CD4-positive, CD25-positive, alpha-beta regulatory T cell (primary cell): ENCODE measurements around the gene UBE2V1. TPM values are rescaled to one million over a fixed set of nuclear protein-coding genes. Genes with fewer than 3 reads are reported as not detected.

ENCODE experiments used
- ATAC-seq, 2 donors: fragments of 150-1000 bp; cut with Tn5 transposase; one replicate each; pipeline ENCODE4 v1.10.0; 2021; ENCODE audit warnings: low read depth in 2 of 2, moderate number of reproducible peaks in 2 of 2, moderate library complexity in 1 of 2
- DNase-seq, 3 donors: peaks; one replicate each; pipeline versions ENCODE4 v3.0.0 to v3.0.0-alpha.2; 2012 to 2022; ENCODE audit warnings: mixed read lengths in 1 of 3
- H3K27ac ChIP-seq: one replicate; pipeline ENCODE4 v1.7.0; 2013; ENCODE audit warnings: mild to moderate bottlenecking, low read length; ENCODE audit not compliant: insufficient read depth, poor library complexity, severe bottlenecking
- H3K27me3 ChIP-seq: one replicate; pipeline ENCODE4 v1.7.0; 2013; ENCODE audit warnings: low read length; ENCODE audit not compliant: control insufficient read depth, insufficient read depth
- H3K36me3 ChIP-seq: one replicate; pipeline ENCODE4 v1.7.0; 2013; ENCODE audit warnings: mild to moderate bottlenecking, low read length, moderate library complexity; ENCODE audit not compliant: control insufficient read depth, insufficient read depth
- H3K4me1 ChIP-seq: 2 replicates; pipeline ENCODE4 v1.7.0; 2013; ENCODE audit warnings: mild to moderate bottlenecking, low read length; ENCODE audit not compliant: insufficient read depth, control insufficient read depth, poor library complexity, severe bottlenecking
- H3K4me3 ChIP-seq: one replicate; pipeline ENCODE4 v1.7.0; 2013; ENCODE audit warnings: low read depth, mild to moderate bottlenecking, low read length, moderate library complexity
- H3K9me3 ChIP-seq, 2 experiments: 1 replicate in 1 of 2; 2 replicates in 1 of 2; pipeline ENCODE4 v1.7.0; 2013; ENCODE audit warnings: low read length in 2 of 2, mild to moderate bottlenecking in 1 of 2, moderate library complexity in 1 of 2; ENCODE audit not compliant: control insufficient read depth in 2 of 2
- H3K27ac Mint-ChIP-seq, 3 donors: one replicate each; pipeline ENCODE4 v1.8.0; 2020 to 2022; ENCODE audit warnings: mild to moderate bottlenecking in 3 of 3, mixed read lengths in 3 of 3, moderate library complexity in 2 of 3
- H3K27me3 Mint-ChIP-seq: one replicate; pipeline ENCODE4 v1.8.0; 2022; ENCODE audit warnings: mild to moderate bottlenecking, mixed read lengths
- H3K36me3 Mint-ChIP-seq: one replicate; pipeline ENCODE4 v1.8.0; 2020; ENCODE audit warnings: mixed read lengths
- H3K4me1 Mint-ChIP-seq, 4 donors: one replicate each; pipeline ENCODE4 v1.8.0; 2020 to 2022; ENCODE audit warnings: mixed read lengths in 4 of 4, mild to moderate bottlenecking in 1 of 4
- H3K4me3 Mint-ChIP-seq, 4 donors: one replicate each; pipeline ENCODE4 v1.8.0; 2020 to 2022; ENCODE audit warnings: mild to moderate bottlenecking in 4 of 4, mixed read lengths in 4 of 4, moderate library complexity in 3 of 4
- H3K9me3 Mint-ChIP-seq, 7 donors: one replicate each; pipeline ENCODE4 v1.8.0; 2020 to 2022; ENCODE audit warnings: mixed read lengths in 7 of 7, mild to moderate bottlenecking in 3 of 7, moderate library complexity in 2 of 7
- polyA plus RNA-seq, 4 donors: library from polyadenylated mRNA; unstranded; fragments of 300-500 nt; fragmentation: Illumina TruSeq; gene quantifications; one replicate each; pipeline ENCODE4 v1.2.3, GENCODE V29; 2021
- total RNA-seq: library from RNA; stranded (reverse); gene quantifications from one replicate; pipeline ENCODE4 v1.2.3, GENCODE V29; 2022

Gene UBE2V1
- total and polyA plus RNA-seq, 5 donors from 2014 or later = 115 to 130 (median 124) TPM

DNA sequence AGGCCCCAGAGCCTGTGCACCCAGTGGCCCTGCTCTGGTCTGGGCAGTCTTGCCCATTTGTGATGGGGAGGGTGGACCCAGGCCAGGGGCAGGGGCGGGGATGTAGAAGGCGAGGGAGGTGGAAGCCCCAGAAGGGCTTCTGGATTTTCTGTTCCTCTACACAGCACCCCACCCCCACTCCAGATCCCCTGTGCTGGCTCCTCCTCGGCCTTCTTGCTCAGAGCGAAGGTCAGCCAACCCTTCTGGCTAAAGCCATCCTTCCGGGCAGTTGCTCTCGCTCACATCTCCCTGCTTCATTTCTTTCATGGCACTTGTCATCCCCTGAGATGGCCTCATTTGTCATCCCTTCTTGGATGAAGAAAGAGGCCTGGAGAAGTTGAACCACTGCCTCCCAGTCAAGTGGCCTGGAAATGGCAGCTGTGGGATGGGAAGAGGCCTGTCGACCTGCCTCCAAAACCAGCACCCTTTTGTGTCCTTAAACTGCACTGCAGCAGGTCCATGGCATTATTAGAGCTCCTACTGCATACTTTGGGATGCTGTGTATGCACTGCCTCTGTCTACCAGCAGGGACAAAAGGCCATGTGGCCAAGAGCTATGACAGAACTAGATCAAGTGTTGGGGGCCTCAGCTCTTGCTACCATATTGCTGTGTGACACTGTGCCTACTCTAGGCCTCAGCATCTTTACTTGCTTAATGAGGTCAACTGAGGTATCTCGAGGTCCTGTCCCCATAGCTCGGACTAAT is 20.7 kb upstream of the UBE2V1 start:
- H3K36me3 ChIP-seq = peaks cover 58% of the 10 kb centered on the region
- ATAC-seq (no peak), DNase-seq (no peak)
- H3K27ac ChIP-seq = no peak overlapping the region
- no peaks in the 10 kb centered on the region for H3K27me3 Mint-ChIP-seq
- H3K9me3 Mint-ChIP-seq = no peaks in the 10 kb centered on the region
- H3K27ac Mint-ChIP-seq = peak overlapping the region in 1 of 3 donors; percentile 86
- H3K4me1 Mint-ChIP-seq = peaks cover 0 to 17% (median 9%) of the 10 kb centered on the region in 4 donors
- H3K4me3 Mint-ChIP-seq = no peak overlapping the region
- H3K4me3 ChIP-seq = no peak overlapping the region
- no peaks in the 10 kb centered on the region for H3K27me3 ChIP-seq
- peaks cover 24% of the 10 kb centered on the region for H3K36me3 Mint-ChIP-seq
- H3K4me1 ChIP-seq = peaks cover 3% of the 10 kb centered on the region
- H3K9me3 ChIP-seq = no peaks in the 10 kb centered on the region

DNA sequence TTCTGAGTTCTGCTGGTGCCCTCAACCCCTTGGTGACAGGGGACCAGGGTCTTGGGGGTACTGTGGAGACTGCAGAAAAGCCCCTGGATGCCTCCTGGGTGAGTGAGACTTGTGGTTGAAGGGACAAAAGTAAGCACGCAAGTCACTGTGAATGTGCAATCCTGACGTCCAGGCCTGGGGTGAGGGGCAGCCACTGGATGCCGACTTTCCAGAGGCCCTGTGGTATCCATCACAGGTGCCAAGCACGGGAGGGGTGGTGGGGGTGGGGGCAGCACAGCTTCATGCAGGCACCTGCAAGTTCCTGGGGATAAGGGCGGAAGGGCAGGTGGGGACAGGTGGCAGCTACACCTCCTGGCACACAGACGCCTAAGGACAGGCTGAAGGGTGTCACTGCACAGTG is 20.1 kb upstream of the UBE2V1 start:
- H3K9me3 ChIP-seq = no peaks in the 10 kb centered on the region
- no peak overlapping the region for H3K4me3 ChIP-seq
- H3K4me1 ChIP-seq = no peaks in the 10 kb centered on the region
- Mint-ChIP-seq H3K4me1 (peaks cover 0 to 16% (median 8%) of the 10 kb centered on the region in 4 donors), H3K27ac (no peak overlapping the region), H3K36me3 (peaks cover 29% of the 10 kb centered on the region), H3K9me3 (no peaks in the 10 kb centered on the region), H3K27me3 (no peaks in the 10 kb centered on the region), H3K4me3 (no peak overlapping the region)
- DNase-seq (no peak), ATAC-seq (no peak)
- peaks cover 60% of the 10 kb centered on the region for H3K36me3 ChIP-seq
- no peak overlapping the region for H3K27ac ChIP-seq
- no peaks in the 10 kb centered on the region for H3K27me3 ChIP-seq

DNA sequence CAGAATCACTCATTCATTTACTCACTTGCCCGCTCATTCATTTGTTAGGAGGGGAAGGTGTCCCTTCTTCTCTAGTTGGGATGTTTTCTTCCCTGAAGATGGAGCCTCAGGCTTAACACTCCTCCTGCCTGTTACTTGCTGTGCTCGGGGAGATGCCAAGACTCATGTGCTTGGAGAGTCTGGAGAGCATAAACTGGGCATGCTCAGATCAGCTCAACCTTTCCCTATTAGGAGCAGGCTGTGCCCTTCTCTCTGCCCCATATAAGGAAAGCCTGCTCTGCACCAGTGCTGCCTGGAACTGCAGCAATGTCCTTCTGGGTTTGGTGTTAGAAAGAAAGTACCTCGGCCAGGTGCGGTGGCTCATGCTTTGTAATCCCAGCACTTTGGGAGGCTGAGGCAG is 18.0 kb upstream of the UBE2V1 start:
- no peaks in the 10 kb centered on the region for H3K4me1 ChIP-seq
- Mint-ChIP-seq H3K27ac (peak overlapping the region in 2 of 3 donors; percentile 34 to 68), H3K9me3 (no peaks in the 10 kb centered on the region), H3K4me1 (peaks cover 0 to 10% (median 3%) of the 10 kb centered on the region in 4 donors), H3K27me3 (no peaks in the 10 kb centered on the region), H3K36me3 (peaks cover 42% of the 10 kb centered on the region), H3K4me3 (no peak overlapping the region)
- no peaks in the 10 kb centered on the region for H3K27me3 ChIP-seq
- no peak overlapping the region for H3K27ac ChIP-seq
- no peak overlapping the region for H3K4me3 ChIP-seq
- no peak for DNase-seq
- H3K9me3 ChIP-seq = no peaks in the 10 kb centered on the region
- H3K36me3 ChIP-seq = peaks cover 71% of the 10 kb centered on the region
- no peak for ATAC-seq

DNA sequence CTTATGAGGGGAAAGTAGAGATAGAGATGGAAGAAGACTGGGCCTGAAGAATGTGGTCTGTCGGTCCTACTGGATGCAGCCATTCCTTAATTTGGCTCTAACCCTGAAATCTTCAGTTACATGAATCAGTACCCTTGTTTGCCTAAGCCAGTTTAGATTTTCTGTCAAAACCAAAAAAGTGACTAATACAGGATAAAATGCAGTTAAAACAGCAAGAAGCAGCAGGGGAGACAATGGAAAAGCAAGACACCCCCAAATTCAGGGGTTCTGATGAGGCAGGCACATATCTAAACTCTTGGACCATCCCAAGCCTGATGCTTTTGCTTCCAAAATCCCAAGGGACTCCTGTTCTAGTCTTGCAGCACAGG is 17.4 kb upstream of the UBE2V1 start:
- no peak overlapping the region for H3K4me3 ChIP-seq
- H3K36me3 Mint-ChIP-seq = peaks cover 39% of the 10 kb centered on the region
- peak overlapping the region in 2 of 3 donors; percentile 68 to 88 for H3K27ac Mint-ChIP-seq
- H3K27me3 Mint-ChIP-seq = no peaks in the 10 kb centered on the region
- no peak for ATAC-seq
- DNase-seq = no peak
- H3K4me1 ChIP-seq = no peaks in the 10 kb centered on the region
- H3K27me3 ChIP-seq = no peaks in the 10 kb centered on the region
- no peak overlapping the region for H3K4me3 Mint-ChIP-seq
- no peaks in the 10 kb centered on the region for H3K9me3 ChIP-seq
- no peak overlapping the region for H3K27ac ChIP-seq
- H3K36me3 ChIP-seq = peaks cover 75% of the 10 kb centered on the region
- H3K4me1 Mint-ChIP-seq = peaks cover 0 to 10% (median 3%) of the 10 kb centered on the region in 4 donors
- no peaks in the 10 kb centered on the region for H3K9me3 Mint-ChIP-seq

DNA sequence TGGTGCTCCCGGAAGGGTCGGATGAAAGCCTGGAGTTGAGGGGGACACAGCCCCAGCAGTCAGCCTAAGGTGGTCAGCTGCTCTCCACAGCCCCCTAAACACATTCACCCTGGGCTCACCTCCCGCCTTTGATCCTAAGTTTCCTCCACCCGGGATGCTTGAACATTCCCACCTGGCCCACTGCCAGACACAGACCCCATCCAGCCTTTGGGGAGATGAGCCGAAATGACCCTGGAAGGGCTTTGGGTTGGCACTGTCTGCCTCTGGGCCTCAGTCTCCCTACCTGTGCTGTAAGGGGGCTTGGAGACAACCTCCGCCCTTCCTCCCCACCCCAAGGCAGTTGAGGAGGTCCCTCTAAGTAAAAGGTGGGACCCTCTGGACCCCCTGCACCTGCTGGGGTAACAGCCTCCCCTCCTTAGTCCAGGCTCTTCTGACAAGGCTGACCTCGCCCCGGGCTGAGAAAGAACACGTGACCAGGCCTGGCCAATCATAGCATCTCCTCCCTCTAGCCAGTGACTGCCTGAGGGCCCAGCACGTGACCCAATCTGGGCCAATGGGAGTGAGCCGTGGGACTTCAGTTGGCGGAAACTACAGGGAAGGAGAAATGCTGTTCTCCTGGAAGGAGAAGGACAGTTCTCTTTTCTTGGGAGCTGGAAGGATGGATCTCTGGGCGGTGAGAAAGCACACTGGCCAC is 16.9 kb upstream of the UBE2V1 start:
- H3K4me1 Mint-ChIP-seq = peaks cover 0 to 10% (median 3%) of the 10 kb centered on the region in 4 donors
- peaks cover 77% of the 10 kb centered on the region for H3K36me3 ChIP-seq
- H3K4me1 ChIP-seq = no peaks in the 10 kb centered on the region
- no peaks in the 10 kb centered on the region for H3K9me3 ChIP-seq
- no peaks in the 10 kb centered on the region for H3K27me3 ChIP-seq
- H3K27ac ChIP-seq = no peak overlapping the region
- H3K4me3 Mint-ChIP-seq = no peak overlapping the region
- no peaks in the 10 kb centered on the region for H3K27me3 Mint-ChIP-seq
- H3K27ac Mint-ChIP-seq = peak overlapping the region in 2 of 3 donors; percentile 48 to 88
- no peaks in the 10 kb centered on the region for H3K9me3 Mint-ChIP-seq
- DNase-seq (no peak), ATAC-seq (no peak)
- H3K36me3 Mint-ChIP-seq = peaks cover 44% of the 10 kb centered on the region
- H3K4me3 ChIP-seq = no peak overlapping the region

DNA sequence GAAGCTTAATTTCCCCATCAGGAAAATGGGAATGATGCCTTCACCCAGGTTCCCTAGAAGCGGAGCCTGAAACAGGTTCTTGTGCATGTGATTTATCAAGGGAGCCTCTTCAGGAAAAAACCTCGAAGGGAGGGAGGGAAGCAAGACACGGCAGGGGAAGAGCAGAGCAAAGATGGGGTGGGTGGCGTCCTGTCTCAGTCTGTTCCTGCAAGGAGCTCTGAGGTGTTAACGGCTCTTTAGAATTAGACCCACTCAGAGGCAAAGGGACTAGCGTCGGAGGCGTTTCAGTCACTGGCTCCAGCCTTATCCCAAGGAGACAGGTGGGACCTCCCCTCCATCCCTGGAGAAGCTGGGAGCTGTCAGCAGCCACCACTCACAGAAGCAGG is 15.6 kb upstream of the UBE2V1 start:
- no peaks in the 10 kb centered on the region for H3K9me3 Mint-ChIP-seq
- H3K27ac Mint-ChIP-seq = no peak overlapping the region
- no peaks in the 10 kb centered on the region for H3K27me3 Mint-ChIP-seq
- H3K27me3 ChIP-seq = no peaks in the 10 kb centered on the region
- H3K4me1 Mint-ChIP-seq = peaks cover 0 to 10% (median 2%) of the 10 kb centered on the region in 4 donors
- no peaks in the 10 kb centered on the region for H3K9me3 ChIP-seq
- H3K36me3 Mint-ChIP-seq = peaks cover 51% of the 10 kb centered on the region
- H3K27ac ChIP-seq = no peak overlapping the region
- no peaks in the 10 kb centered on the region for H3K4me1 ChIP-seq
- ATAC-seq (no peak), DNase-seq (no peak)
- peaks cover 79% of the 10 kb centered on the region for H3K36me3 ChIP-seq
- H3K4me3 ChIP-seq = no peak overlapping the region
- H3K4me3 Mint-ChIP-seq = no peak overlapping the region

DNA sequence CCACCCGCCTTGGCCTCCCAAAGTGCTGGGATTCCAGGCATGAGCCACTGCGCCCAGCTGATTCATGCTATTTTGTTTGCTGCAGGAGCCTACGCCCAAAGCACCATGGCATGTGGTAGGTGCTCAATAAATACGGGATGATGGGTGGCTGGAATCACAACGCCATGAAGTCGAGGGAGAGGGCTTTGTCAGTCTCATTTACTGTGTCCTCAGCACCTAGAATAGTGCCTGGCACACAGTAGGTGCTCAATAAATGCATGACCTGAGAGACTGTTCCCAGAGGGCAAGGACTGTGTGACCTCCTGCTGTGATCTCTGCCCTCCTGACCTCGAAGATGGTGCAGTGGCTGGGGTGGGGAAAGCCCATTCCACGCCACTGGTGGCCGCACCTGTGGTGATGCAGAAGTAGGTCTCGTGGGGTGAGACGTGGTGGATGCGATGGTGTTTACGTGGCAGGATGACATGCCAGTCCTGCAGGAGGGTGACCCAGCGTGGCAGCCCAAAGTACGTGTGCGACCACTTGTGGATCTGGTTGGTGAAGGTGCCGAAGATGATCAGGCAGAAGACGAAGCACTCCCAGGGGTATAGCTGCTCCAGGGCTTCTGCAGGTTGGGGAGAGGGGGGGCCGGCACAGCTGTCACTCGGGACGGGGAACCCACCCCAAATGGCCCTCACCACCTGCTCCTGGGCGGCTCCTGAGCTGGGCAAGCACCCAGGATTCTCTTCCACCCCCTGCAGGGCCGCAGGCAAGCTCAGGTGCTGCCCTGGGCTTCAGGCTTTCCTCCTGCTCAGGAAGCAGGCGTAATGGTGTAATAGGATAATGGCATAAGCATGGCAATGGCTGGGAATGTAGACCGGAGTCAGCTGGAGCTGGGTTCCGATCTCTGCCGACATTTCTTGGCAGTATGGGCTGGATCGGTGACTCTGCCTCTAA is 14.9 kb upstream of the UBE2V1 start:
- Mint-ChIP-seq H3K4me3 (no peak overlapping the region), H3K36me3 (peaks cover 52% of the 10 kb centered on the region), H3K4me1 (peaks cover 0 to 10% (median 2%) of the 10 kb centered on the region in 4 donors), H3K27me3 (no peaks in the 10 kb centered on the region), H3K27ac (no peak overlapping the region), H3K9me3 (no peaks in the 10 kb centered on the region)
- H3K4me3 ChIP-seq = no peak overlapping the region
- no peaks in the 10 kb centered on the region for H3K9me3 ChIP-seq
- no peaks in the 10 kb centered on the region for H3K27me3 ChIP-seq
- ATAC-seq (no peak), DNase-seq (no peak)
- peaks cover 79% of the 10 kb centered on the region for H3K36me3 ChIP-seq
- no peaks in the 10 kb centered on the region for H3K4me1 ChIP-seq
- H3K27ac ChIP-seq = no peak overlapping the region
